ENCODE results near the gene MIEN1. TPM values are rescaled to one million over a fixed set of nuclear protein-coding genes. Genes with fewer than 3 reads are reported as not detected.
"Not testable (repeated sequence)": the region's sequence is repeated elsewhere in the genome, so short reads cannot be mapped to it uniquely, and the experiment has no call there.

The MIEN1 gene
- total RNA-seq, 1 experiment from 2014 or later = 42.1 TPM

DNA sequence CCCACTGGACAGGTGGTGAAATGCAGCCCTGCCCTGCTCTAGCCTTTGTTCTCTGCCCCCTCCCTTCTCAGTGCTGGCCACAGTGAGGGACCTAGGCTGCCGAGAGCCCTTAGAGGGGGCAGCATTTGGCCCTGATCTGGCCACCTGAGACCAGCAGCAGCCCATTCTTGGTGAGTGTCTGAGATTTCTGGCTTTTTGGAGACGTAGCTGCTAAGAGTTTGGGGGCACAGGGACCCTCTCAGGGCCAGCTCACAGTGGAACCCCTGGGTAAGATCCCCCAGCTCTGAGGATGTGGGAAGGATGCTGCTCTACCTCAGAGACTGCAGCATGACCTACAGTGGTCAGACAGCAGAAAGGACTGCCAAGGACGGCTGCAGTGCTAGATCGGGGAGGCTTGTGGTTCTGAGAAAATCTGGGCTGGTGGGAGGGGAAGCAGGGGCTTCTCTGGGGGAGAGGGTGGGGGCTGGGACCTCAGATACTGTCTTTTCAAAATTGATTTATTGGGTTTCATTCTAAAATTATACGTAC is 20.7 kb upstream of the MIEN1 start:
- Mint-ChIP-seq H3K9me3 (ENCODE audit: unreplicated experiment) (no peaks in the 10 kb centered on the region), H3K4me3 (ENCODE audit: unreplicated experiment) (no peak overlapping the region), H3K27ac (ENCODE audit: low read depth, unreplicated experiment) (no peak overlapping the region), H3K36me3 (ENCODE audit: insufficient read depth, unreplicated experiment) (peaks cover 9% of the 10 kb centered on the region), H3K4me1 (ENCODE audit: insufficient read depth, unreplicated experiment) (no peaks in the 10 kb centered on the region), H3K27me3 (ENCODE audit: insufficient read depth, unreplicated experiment) (peaks cover 12% of the 10 kb centered on the region)
- CTCF ChIA-PET = interaction anchor here (0.7 to 2.2 kb wide), 4 partner anchors 11 to 139 kb away, joined by 3 to 10 read pairs (median 4); no protein-coding TSS in a partner anchor
- no peak for DNase-seq (ENCODE audit: unreplicated experiment)
- POLR2A ChIA-PET = interaction anchor here (2.0 to 2.7 kb wide), 2 partner anchors 11 to 51 kb away, joined by 7 to 13 read pairs; partner anchors contain the start of gene ERBB2
- BruUV-seq (replicated peaks) = no TSS peak
- intact Hi-C loops (cut with micrococcal nuclease) = loop anchor here (5.0 kb wide), 1 partner anchor 114 kb away; the partner anchor contains the start of gene STARD3
- TF ChIP-seq, protein P1, sequence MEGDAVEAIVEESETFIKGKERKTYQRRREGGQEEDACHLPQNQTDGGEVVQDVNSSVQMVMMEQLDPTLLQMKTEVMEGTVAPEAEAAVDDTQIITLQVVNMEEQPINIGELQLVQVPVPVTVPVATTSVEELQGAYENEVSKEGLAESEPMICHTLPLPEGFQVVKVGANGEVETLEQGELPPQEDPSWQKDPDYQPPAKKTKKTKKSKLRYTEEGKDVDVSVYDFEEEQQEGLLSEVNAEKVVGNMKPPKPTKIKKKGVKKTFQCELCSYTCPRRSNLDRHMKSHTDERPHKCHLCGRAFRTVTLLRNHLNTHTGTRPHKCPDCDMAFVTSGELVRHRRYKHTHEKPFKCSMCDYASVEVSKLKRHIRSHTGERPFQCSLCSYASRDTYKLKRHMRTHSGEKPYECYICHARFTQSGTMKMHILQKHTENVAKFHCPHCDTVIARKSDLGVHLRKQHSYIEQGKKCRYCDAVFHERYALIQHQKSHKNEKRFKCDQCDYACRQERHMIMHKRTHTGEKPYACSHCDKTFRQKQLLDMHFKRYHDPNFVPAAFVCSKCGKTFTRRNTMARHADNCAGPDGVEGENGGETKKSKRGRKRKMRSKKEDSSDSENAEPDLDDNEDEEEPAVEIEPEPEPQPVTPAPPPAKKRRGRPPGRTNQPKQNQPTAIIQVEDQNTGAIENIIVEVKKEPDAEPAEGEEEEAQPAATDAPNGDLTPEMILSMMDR (IDR thresholded peaks at IDR 0.05; ENCODE audit: unreplicated experiment) = no peak

DNA sequence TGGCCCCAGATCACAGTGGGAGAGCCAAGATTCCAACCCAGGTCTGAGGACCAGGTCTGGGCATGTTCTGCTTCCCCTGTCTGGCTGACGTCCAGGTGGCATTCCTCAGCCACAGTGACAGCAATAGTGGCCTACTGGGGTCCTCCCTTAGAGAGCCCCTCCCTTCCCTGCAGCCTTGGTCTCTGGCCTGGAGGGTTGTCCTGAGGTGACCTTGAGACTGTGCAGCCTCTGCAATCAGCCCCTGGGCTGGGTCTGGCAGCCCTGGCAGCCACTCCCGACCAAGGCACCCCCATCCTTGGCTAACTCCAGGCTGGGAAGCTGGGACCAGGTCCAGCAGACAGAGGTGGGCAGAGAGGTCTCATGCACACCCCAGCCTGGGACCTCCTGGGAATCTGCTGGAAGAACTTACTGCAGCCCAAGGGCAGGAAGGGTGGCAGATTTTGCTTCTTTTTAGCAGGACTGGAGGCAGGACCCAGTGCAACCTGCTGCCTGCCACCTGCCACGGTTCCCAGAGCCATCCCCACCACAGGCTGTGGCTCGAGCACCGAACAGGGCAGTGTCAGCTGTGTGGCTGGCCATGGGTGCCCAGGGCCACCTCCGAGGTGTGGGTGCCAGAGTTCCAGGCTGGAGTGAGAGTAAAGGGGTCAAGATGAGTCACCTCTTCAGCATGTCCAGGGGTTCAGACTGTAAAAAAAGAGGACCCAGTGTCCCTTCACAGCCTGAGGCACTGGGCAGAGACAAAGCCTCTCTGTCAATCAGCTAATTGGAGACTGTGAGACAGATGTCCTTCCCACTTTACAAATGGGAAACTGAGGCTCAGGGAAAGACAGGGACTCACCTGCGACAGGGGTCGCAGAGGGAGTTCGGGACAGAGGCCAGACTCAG is 20.0 kb upstream of the MIEN1 start:
- no peaks in the 10 kb centered on the region for H3K4me1 Mint-ChIP-seq (ENCODE audit: insufficient read depth, unreplicated experiment)
- peaks cover 14% of the 10 kb centered on the region for H3K36me3 Mint-ChIP-seq (ENCODE audit: insufficient read depth, unreplicated experiment)
- H3K4me3 Mint-ChIP-seq (ENCODE audit: unreplicated experiment) = no peak overlapping the region
- H3K27me3 Mint-ChIP-seq (ENCODE audit: insufficient read depth, unreplicated experiment) = peaks cover 5% of the 10 kb centered on the region
- no peaks in the 10 kb centered on the region for H3K9me3 Mint-ChIP-seq (ENCODE audit: unreplicated experiment)
- POLR2A ChIA-PET = interaction anchor here (2.0 to 2.7 kb wide), 2 partner anchors 11 to 50 kb away, joined by 7 to 13 read pairs; partner anchors contain the start of gene ERBB2
- intact Hi-C loops (cut with micrococcal nuclease) = loop anchor here (5.0 kb wide), 1 partner anchor 113 kb away; the partner anchor contains the start of gene STARD3
- CTCF ChIA-PET = interaction anchor here (1.0 to 2.2 kb wide), 4 partner anchors 11 to 129 kb away, joined by 3 to 10 read pairs (median 4); no protein-coding TSS in a partner anchor
- H3K27ac Mint-ChIP-seq (ENCODE audit: low read depth, unreplicated experiment) = no peak overlapping the region
- peak; percentile 65 for DNase-seq (ENCODE audit: unreplicated experiment)
- no TSS peak for BruUV-seq (replicated peaks)
- TF ChIP-seq, protein P1 (IDR thresholded peaks at IDR 0.05; ENCODE audit: unreplicated experiment) = no peak

DNA sequence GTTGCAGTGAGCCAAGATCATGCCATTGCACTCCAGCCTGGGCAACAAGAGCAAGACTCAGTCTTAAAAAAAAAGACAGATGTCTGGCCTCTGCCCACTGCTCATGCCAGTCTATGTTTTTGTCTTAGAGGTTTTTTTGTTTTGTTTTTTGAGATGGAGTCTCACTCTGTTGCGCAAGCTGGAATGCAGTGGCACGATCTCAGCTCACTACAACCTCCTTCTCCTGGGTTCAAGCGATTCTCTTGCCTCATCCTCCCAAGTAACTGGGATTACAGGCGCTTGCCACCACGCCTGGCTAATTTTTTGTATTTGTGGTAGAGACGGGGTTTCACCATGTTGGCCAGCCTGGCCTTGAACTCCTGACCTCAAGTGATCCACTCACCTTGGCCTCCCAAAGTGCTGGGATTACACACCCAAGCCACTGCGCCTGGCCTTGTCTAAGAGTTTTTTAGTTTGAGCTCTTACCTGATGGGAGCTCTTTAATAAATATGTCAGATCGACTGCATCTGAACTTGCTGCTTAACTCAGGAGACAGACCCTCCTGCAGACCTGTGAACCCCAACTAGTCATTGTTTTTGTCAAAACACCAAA is 18.2 kb upstream of the MIEN1 start:
- peaks cover 20% of the 10 kb centered on the region for H3K36me3 Mint-ChIP-seq (ENCODE audit: insufficient read depth, unreplicated experiment)
- H3K4me3 Mint-ChIP-seq (ENCODE audit: unreplicated experiment); H3K27ac Mint-ChIP-seq (ENCODE audit: low read depth, unreplicated experiment); H3K4me1 Mint-ChIP-seq (ENCODE audit: insufficient read depth, unreplicated experiment); BruUV-seq (replicated peaks); H3K9me3 Mint-ChIP-seq (ENCODE audit: unreplicated experiment); intact Hi-C loops (cut with micrococcal nuclease); DNase-seq (ENCODE audit: unreplicated experiment); H3K27me3 Mint-ChIP-seq (ENCODE audit: insufficient read depth, unreplicated experiment): not testable (repeated sequence)
- POLR2A ChIA-PET = interaction anchor here (0.7 to 2.7 kb wide), 3 partner anchors 9 to 48 kb away, joined by 4 to 13 read pairs (median 4); partner anchors contain the start of gene ERBB2
- CTCF ChIA-PET = interaction anchor here (0.5 to 1.2 kb wide), 4 partner anchors 94 to 1958 kb away, joined by 3 to 4 read pairs (median 3); no protein-coding TSS in a partner anchor

DNA sequence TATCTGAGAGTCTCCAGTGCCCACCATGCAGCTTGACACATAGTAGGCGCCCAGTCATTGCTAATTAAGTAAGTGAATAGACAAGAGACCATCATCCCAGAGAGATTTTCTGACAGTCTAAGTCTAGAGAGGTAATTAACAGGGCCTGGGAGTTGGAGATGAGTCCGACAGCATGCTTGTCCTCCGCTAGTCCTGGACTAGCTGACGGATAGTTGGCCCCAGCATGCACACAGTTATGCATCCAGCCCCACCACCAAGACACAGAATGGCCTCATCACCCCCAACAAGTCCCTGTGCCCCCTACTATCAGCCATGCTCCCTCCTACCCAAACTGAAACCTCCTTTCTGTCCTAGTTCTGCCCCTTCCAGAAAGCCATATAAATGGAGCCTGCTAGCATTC is 17.4 kb upstream of the MIEN1 start:
- Mint-ChIP-seq H3K4me3 (ENCODE audit: unreplicated experiment) (no peak overlapping the region), H3K4me1 (ENCODE audit: insufficient read depth, unreplicated experiment) (no peaks in the 10 kb centered on the region)
- DNase-seq (ENCODE audit: unreplicated experiment) = no peak

More for the DNA sequence above, 17.4 kb upstream of the MIEN1 start:
- POLR2A ChIA-PET = interaction anchor here (0.7 to 1.1 kb wide), 2 partner anchors 8 to 15 kb away, joined by 4 read pairs; no protein-coding TSS in a partner anchor
- TF ChIP-seq, protein P1 (IDR thresholded peaks at IDR 0.05; ENCODE audit: unreplicated experiment) = no peak
- Mint-ChIP-seq H3K27ac (ENCODE audit: low read depth, unreplicated experiment) (no peak overlapping the region), H3K9me3 (ENCODE audit: unreplicated experiment) (no peaks in the 10 kb centered on the region), H3K36me3 (ENCODE audit: insufficient read depth, unreplicated experiment) (peaks cover 20% of the 10 kb centered on the region), H3K27me3 (ENCODE audit: insufficient read depth, unreplicated experiment) (no peaks in the 10 kb centered on the region)
- CTCF ChIA-PET = interaction anchor here (1.0 to 1.6 kb wide), 2 partner anchors 93 to 126 kb away, joined by 3 to 5 read pairs; no protein-coding TSS in a partner anchor
- intact Hi-C loops (cut with micrococcal nuclease) = no loop called here
- no TSS peak for BruUV-seq (replicated peaks)
